HT-29 (cell line): ENCODE results near the gene PDIA2. TPM values are rescaled to one million over a fixed set of nuclear protein-coding genes. Genes with fewer than 3 reads are reported as not detected.

Experiments
- DNase-seq: peaks from one replicate; pipeline ENCODE4 v3.0.0-alpha.2; 2015; ENCODE audit warnings: low spot score
- total RNA-seq: library from RNA; depleted of rRNA; stranded (reverse); fragments of >200 nt; shearing (Covaris generic); gene quantifications from 2 replicates; pipeline ENCODE4 v1.2.3, GENCODE V29; 2014

PDIA2 gene
- total RNA-seq, 1 experiment from 2014 or later, result 3.0 TPM

- no peak for DNase-seq
Observed at GRCh38 chr16:296806-297510, 14.0 kb downstream of the PDIA2 start.

DNA sequence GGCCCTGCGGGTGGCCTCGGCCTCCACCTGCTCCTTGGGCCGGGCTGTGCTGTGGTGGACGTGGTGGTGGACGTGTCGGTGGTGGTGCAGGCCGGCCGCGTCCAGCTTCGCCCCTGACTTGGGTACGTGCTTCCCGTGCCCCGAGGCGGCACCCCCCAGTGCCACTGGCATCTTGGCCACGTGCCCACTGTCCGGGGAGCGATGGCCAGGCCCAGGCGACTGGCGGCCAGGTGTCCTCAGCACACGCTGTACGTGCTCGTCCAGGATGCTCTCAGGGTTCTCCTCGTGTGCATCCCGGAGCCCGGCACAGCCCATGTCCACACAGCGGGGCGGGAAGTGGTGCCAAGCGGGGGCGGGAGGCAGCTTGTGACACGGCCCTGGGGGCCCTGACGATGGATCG is 14.9 kb downstream of the PDIA2 start:
- DNase-seq, result no peak

- no peak for DNase-seq
Observed at GRCh38 chr16:301235-301634, 18.3 kb downstream of the PDIA2 start.

DNA sequence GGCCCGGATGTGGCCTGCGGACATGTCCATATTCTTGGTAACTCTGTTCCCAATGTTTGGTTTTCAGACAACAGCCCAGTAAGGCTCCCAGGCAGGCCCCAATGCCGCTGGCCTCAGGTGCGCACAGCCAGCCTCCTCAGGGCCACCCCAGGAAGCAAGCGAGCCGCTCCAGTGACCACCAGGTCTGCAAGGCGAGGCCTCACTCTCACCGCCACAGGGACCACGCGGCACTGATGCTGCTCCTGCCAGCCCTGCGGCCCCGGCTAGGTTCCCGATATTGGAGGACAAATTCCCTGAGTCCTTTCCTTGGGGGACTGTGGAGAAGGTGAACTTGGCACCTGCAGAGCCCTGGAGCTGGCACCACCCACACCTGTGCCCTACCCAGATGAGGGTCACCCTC is 19.0 kb downstream of the PDIA2 start:
- no peak for DNase-seq

GRCh38 chr16:303760-304505 is 21.0 kb downstream of the PDIA2 start:
- DNase-seq, result peak; percentile 48

- DNase-seq, result no peak
Observed at GRCh38 chr16:305916-306626, 23.1 kb downstream of the PDIA2 start.

DNA sequence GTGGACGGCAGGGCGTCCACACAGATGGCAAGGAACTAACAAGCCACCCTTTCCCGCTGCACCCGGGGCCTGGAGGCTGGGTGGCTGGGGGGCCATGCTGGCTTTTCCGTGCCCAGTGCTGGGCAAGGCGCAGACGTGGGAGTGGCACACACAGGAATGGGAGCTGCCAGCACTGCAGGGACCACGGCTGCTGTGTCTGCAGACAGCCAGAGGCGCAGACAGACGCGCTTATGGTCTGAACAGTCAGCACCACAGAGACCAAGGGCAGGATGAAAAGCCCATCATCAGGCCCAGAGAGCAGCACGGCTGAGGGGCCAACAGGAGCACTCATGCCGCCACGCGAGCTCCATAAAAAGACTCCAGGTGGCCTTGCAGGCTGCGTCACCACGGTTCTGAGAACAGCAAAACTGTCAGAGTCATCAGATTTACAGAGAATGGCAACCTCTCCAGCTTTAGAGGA is 24.0 kb downstream of the PDIA2 start:
- no peak for DNase-seq

GRCh38 chr16:307691-308312 is 24.8 kb downstream of the PDIA2 start:
- DNase-seq, result no peak

- DNase-seq, result no peak
Observed at GRCh38 chr16:309476-309875, 26.5 kb downstream of the PDIA2 start.

DNA sequence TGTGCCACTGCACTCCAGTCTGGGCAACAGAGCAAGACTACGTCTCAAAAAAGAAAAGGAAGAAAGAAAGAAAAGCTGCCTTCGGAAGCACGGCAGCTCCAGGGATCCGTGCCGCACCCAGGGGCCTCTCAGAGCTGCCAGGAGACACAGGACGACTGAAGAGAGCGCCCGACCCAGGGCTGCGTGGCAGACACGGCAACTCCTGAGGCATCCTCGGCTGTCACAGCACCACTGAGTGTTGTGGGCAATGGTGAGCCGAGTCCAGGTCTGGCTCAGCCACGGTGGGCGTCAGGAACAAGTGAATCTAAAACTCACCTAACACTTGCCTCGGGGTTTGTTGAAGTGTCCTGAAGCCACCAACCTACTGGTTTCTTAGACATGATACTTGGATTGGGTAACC is 28.8 kb downstream of the PDIA2 start:
- no peak for DNase-seq

- DNase-seq, result no peak
Observed at GRCh38 chr16:314351-314750, 31.4 kb downstream of the PDIA2 start.

GRCh38 chr16:314795-315299 is 31.9 kb downstream of the PDIA2 start:
- no peak for DNase-seq

GRCh38 chr16:316741-317464 is 33.9 kb downstream of the PDIA2 start:
- no peak for DNase-seq

DNA sequence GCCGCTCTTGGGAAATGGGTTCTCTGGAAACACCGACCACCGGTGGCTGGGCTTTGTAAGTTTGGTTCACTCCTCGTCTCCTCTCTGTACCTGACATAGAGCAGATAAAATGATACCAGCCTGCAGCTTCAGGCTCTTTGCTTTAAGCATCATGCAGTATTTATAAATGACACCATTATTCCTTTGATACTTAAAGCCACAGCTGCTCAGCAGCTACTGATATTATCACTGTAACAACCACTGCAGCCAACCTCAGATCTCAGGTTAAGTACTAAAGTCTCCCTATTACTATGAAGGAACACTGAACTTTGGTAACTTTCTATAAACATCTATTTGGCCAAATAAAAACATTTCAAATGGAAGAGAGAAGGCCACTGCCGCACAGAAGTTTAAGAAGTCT is 34.6 kb downstream of the PDIA2 start:
- no peak for DNase-seq

DNA sequence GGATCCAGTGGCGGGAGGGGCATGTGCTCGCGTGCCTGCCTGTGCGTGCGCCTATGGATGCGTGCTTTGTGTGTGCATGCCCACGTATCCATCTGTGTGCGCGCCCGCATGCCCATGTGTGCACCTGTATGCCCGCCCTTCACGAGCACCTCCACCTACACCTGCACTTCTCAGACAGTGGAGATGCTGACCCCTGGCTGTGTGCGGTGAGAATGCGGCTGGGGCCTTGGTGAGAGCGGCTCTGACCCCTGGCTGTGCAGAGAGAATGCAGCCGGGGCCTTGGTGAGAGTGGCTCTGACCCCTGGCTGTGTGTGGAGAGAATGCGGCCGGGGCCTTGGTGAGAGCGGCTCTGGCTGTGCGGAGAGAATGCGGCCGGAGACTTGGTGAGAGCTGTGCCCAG is 35.7 kb downstream of the PDIA2 start:
- peak; percentile 41 for DNase-seq

GRCh38 chr16:320206-320605 is 37.2 kb downstream of the PDIA2 start:
- no peak for DNase-seq

GRCh38 chr16:321532-321931 is 38.6 kb downstream of the PDIA2 start:
- no peak for DNase-seq

DNA sequence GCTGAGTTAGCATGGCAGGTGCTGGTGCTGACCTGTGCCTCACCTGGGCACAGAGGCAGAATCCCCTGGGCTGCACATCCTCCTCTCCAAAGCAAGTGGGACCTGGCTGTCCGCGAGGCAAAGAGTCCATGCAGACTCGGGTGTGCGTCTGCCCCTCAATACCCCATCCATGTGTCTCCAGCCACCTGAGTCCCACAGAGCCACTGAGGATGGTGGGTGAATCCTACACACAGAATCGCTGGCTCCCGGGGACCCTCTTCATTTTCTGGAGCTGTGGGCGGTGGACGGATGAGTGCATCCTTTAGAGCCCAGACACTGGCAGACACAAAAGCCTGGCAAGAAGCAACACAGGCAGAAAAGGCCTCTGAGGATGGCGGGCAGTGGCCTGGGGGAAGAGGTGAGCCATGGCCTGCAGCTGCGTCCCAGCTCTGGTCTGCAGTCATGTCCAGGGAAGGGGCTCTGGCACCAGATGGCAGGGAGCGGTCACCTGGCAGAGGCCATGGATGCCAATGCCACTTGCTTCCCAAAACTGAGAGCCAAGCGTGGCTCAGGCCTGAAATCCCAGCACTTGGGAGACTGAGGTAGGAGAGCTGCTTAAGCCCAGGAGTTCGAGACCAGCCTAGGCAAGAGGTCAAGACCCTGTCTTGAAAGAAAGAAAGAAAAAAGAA is 39.6 kb downstream of the PDIA2 start:
- no peak for DNase-seq

DNA sequence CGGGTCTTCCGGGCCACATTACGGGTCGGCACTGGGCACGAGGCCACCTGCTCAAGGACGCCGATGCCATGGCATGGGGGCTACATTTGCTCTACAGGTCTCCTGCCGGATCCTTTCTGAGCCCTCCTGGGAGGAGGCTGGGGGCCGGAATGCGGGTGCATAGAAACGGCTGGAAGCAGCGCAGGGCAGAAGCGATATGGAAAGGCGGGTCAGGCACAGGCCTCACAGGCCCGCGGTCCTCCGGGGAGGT is 41.2 kb downstream of the PDIA2 start:
- DNase-seq, result no peak

GRCh38 chr16:324451-325334 is 41.7 kb downstream of the PDIA2 start:
- DNase-seq, result peak; percentile 82
